ENCODE results near the gene DELE1.

- TF ChIP-seq CTCF (conservative IDR thresholded peaks at IDR 0.05) (no peak), ZFX (IDR thresholded peaks at IDR 0.05) (no peak)
These were observed 26.2 kb upstream of the DELE1 start for GRCh38 chr5:141897425-141897824.
